ENCODE measurements around the gene TMEM253. TPM values are rescaled to one million over a fixed set of nuclear protein-coding genes. Genes with fewer than 3 reads are reported as not detected.

TMEM253 gene
- total RNA-seq, 4 donors from 2014 or later: 0.95 to 1.5 TPM; not detected in 2

DNA sequence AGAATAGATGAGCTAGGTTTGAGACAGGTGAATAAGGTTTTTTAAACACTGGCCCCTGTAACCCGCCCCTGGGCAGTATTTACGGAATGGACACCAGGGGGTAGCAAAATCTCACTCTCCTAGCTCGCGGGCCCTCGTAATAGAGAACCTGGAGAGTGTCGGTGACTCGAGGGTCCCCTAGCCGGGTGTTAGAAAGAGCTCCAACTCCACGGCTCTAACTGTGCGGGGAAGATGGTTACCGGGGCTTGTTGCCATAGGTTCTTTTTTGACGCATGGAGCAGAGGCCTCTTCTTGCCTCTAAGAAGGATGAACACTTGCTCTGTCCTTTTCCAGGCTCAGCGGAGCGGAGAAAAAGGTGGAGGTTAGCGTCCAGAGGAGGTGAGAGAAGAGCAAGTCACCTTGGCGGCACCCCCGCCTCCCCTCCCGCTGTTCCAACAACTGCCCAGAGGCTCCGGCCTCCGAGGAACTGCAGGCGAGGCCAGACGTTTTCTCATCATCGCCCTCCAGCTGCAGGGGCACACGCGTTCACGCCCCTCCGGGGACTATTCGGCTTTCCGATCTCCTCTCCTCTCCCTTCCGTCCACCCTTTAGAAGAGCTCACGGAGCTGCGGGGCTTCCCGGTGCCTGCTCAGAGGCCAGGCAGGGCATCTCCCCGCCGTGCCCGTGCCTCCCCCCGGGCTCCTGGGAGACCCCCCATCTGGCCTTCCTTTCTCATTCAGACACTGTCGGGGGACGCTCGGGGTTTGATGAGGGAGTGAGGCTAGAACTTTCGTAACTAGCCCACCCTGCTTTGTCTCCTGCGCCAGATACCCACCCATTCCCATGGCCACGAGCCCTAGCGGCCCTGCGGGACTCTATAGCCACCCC is 32.1 kb upstream of the TMEM253 start:
- no peaks in the 10 kb centered on the region for H3K9me3 ChIP-seq
- peaks cover 23 to 49% (median 29%) of the 10 kb centered on the region in 3 donors for H3K4me1 ChIP-seq
- intact Hi-C loops (cut with DNase I): no loop called here
- H3K4me3 ChIP-seq: peak overlapping the region; percentile 45 to 85 (median 66)
- WGBS, 2 donors: 3 to 7% methylated on average over 21 to 26 of the region's 45 CpGs
- H3K27ac ChIP-seq: peak overlapping the region in 3 of 4 donors; percentile 83 to 91 (median 88)
- no peak for DNase-seq
- no peak for TF ChIP-seq POLR2A (IDR thresholded peaks at IDR 0.05)
- peak; percentile 52 to 71 (median 62) for TF ChIP-seq CTCF (IDR thresholded peaks at IDR 0.05)
- H3K36me3 ChIP-seq: peaks cover 0 to 3% (median 0%) of the 10 kb centered on the region in 3 donors
- peaks cover 0 to 33% (median 0%) of the 10 kb centered on the region in 4 donors for H3K27me3 ChIP-seq

DNA sequence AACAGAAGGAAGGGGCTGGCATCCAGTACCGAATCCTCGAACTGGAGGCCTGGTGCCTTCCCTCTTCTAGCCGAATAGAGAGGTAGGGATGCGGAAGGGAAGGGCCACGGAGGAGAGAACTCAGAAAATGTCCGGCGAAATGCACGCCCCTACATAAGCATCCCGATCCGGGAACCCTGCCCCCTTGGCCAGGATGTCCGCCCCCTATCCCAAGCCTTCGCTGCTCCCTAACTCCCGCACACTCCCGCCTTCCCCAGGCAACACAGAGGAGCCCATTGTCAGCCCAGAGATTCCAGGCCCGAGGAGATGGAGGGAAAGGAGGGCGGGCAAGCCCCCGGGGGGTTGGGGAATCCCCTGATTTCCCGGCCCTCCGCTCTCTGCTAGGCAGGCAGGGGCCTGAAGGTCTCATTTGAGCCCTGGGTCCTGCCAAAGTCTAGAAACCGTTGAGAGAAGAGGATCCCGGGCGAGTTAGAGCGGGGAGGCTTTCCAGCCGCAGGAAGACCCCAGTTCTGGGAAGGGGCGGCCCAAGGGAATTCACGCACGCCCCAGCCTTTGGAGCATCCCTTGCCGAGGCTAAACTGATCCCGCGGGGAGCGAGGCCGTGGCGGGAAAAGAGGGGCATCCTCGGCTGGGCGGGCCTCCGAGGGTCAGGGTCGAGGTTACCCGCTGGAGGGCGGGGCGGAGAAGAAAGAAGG is 31.3 kb upstream of the TMEM253 start:
- no peaks in the 10 kb centered on the region for H3K9me3 ChIP-seq
- WGBS, 2 donors: 0 to 2% methylated on average over 11 to 12 of the region's 40 CpGs
- H3K36me3 ChIP-seq: peaks cover 0 to 10% (median 0%) of the 10 kb centered on the region in 3 donors
- TF ChIP-seq POLR2A (IDR thresholded peaks at IDR 0.05): no peak
- no peak for TF ChIP-seq CTCF (IDR thresholded peaks at IDR 0.05)
- peak overlapping the region; percentile 75 to 91 (median 86) for H3K27ac ChIP-seq
- peak overlapping the region; percentile 45 to 85 (median 66) for H3K4me3 ChIP-seq
- no peak for DNase-seq
- intact Hi-C loops (cut with DNase I): no loop called here
- peaks cover 23 to 49% (median 29%) of the 10 kb centered on the region in 3 donors for H3K4me1 ChIP-seq
- peaks cover 0 to 33% (median 0%) of the 10 kb centered on the region in 4 donors for H3K27me3 ChIP-seq

GRCh38 chr14:21070083-21070609 is 30.7 kb upstream of the TMEM253 start, which contains the start of gene ARHGEF40:
Gene ARHGEF40 (plus strand): TSS chr14:21070304. CDS start chr14:21070397, 93 bp downstream.
- Histone ChIP-seq H3K27ac (peak within 1 kb of the TSS; percentile 75 to 91 (median 86)), H3K9me3 (no peaks in the 10 kb centered on the region), H3K36me3 (peaks cover 0 to 17% (median 0%) of the 10 kb centered on the region in 3 donors), H3K4me1 (peaks cover 23 to 49% (median 29%) of the 10 kb centered on the region in 3 donors), H3K4me3 (peak within 1 kb of the TSS; percentile 45 to 85 (median 66)), H3K27me3 (peaks cover 0 to 33% (median 0%) of the 10 kb centered on the region in 4 donors)
- intact Hi-C loops (cut with DNase I): no loop called here
- WGBS, 2 donors: 1% methylated on average over 13 to 30 of the region's 63 CpGs
- peak in 1 of 4 donors; percentile 19 for TF ChIP-seq POLR2A (IDR thresholded peaks at IDR 0.05)
- TF ChIP-seq CTCF (IDR thresholded peaks at IDR 0.05): no peak
- no peak for DNase-seq

GRCh38 chr14:21070610-21071224 is 30.1 kb upstream of the TMEM253 start:
- TF ChIP-seq CTCF (IDR thresholded peaks at IDR 0.05) (no peak), POLR2A (IDR thresholded peaks at IDR 0.05) (no peak)
- H3K27ac ChIP-seq: peak overlapping the region; percentile 75 to 91 (median 86)
- peaks cover 23 to 49% (median 29%) of the 10 kb centered on the region in 3 donors for H3K4me1 ChIP-seq
- peaks cover 0 to 33% (median 0%) of the 10 kb centered on the region in 4 donors for H3K27me3 ChIP-seq
- 0% methylated on average over 3 to 6 of the region's 23 CpGs for WGBS, 2 donors
- peak overlapping the region; percentile 45 to 85 (median 66) for H3K4me3 ChIP-seq
- intact Hi-C loops (cut with DNase I): no loop called here
- no peaks in the 10 kb centered on the region for H3K9me3 ChIP-seq
- H3K36me3 ChIP-seq: peaks cover 0 to 22% (median 0%) of the 10 kb centered on the region in 3 donors
- DNase-seq: no peak

Data from esophagus squamous epithelium (tissue), 5 donors.